Measurements from ENCODE around the gene SNX4.

SNX4 gene

DNA sequence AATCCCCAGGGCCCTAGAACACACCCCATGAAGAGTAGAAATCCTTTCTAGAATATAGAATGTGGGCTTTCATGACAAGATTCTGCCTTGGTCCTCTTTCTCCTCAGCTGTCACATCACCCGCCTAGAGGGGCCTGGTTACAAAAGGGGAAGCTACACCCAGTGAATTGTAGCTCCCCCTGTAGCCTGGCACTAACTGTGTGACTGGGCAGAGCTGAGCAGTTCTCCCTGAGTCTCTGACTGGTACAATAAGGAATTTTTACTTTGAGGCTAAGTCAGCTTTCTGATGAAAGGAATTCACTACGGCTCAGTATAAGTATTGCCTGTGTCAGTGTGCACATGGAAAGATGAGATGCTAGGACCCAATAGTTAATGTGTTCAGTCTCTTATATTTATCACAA, 116.2 kb downstream of the SNX4 start:
- no peaks in the 10 kb centered on the region for H3K9me3 ChIP-seq (ENCODE audit: control insufficient read depth, insufficient read depth, low read length)
- no peak overlapping the region for H3K9ac ChIP-seq (ENCODE audit: low read depth, low read length)
- H3K4me3 ChIP-seq (ENCODE audit: low read depth, low read length), result no peak overlapping the region
- peaks cover 6% of the 10 kb centered on the region; the same call in 1 of the 2 replicates for H3K27me3 ChIP-seq (ENCODE audit: control insufficient read depth, insufficient read depth, low read length)
- H3K4me1 ChIP-seq (ENCODE audit: control insufficient read depth, insufficient read depth, low read length), result 0 out of 2 replicates have a peak, but pooled peaks cover 4% of the 10 kb centered on the region
- H3K27ac ChIP-seq (ENCODE audit: low read depth, low read length), result no peak overlapping the region
- no peaks in the 10 kb centered on the region for H3K36me3 ChIP-seq (ENCODE audit: control insufficient read depth, insufficient read depth, low read length)

- Histone ChIP-seq H3K36me3 (ENCODE audit: control insufficient read depth, insufficient read depth, low read length) (no peaks in the 10 kb centered on the region), H3K9me3 (ENCODE audit: control insufficient read depth, insufficient read depth, low read length) (no peaks in the 10 kb centered on the region), H3K4me1 (ENCODE audit: control insufficient read depth, insufficient read depth, low read length) (0 out of 2 replicates have a peak, but pooled peaks cover 4% of the 10 kb centered on the region), H3K27me3 (ENCODE audit: control insufficient read depth, insufficient read depth, low read length) (peaks cover 15% of the 10 kb centered on the region; the same call in 1 of the 2 replicates), H3K27ac (ENCODE audit: low read depth, low read length) (no peak overlapping the region), H3K9ac (ENCODE audit: low read depth, low read length) (no peak overlapping the region), H3K4me3 (ENCODE audit: low read depth, low read length) (no peak overlapping the region)
These were observed 117.4 kb downstream of the SNX4 start for GRCh38 chr3:125402639-125403038.

GRCh38 chr3:125401402-125401801, 118.6 kb downstream of the SNX4 start:
- no peaks in the 10 kb centered on the region for H3K9me3 ChIP-seq (ENCODE audit: control insufficient read depth, insufficient read depth, low read length)
- no peak overlapping the region for H3K4me3 ChIP-seq (ENCODE audit: low read depth, low read length)
- no peak overlapping the region for H3K9ac ChIP-seq (ENCODE audit: low read depth, low read length)
- H3K27me3 ChIP-seq (ENCODE audit: control insufficient read depth, insufficient read depth, low read length), result peaks cover 18% of the 10 kb centered on the region; the same call in 1 of the 2 replicates
- no peak overlapping the region for H3K27ac ChIP-seq (ENCODE audit: low read depth, low read length)
- no peaks in the 10 kb centered on the region for H3K36me3 ChIP-seq (ENCODE audit: control insufficient read depth, insufficient read depth, low read length)
- 0 out of 2 replicates have a peak, but pooled peaks cover 4% of the 10 kb centered on the region for H3K4me1 ChIP-seq (ENCODE audit: control insufficient read depth, insufficient read depth, low read length)

DNA sequence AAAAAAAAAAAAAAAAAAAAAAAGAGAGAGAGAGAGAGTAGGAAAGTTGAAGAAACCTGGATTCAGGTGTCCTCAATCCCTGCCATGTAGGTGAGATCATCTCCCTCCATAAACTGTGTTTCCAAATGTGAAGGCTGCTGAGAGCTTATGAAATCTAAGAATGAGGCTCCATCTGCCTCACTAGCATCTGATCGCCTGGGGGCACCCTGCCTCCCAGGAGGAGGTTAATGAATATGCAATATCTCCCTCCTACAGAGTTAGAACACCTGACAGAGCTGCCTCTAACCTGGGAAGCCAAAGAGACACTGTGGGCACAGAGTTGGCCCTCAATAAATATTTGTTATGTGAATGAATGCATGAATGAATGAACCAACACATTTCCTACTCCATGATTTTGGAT, 121.0 kb downstream of the SNX4 start:
- Histone ChIP-seq H3K27me3 (ENCODE audit: control insufficient read depth, insufficient read depth, low read length) (peaks cover 18% of the 10 kb centered on the region; the same call in 1 of the 2 replicates), H3K27ac (ENCODE audit: low read depth, low read length) (no peak overlapping the region), H3K9ac (ENCODE audit: low read depth, low read length) (no peak overlapping the region), H3K4me3 (ENCODE audit: low read depth, low read length) (no peak overlapping the region), H3K36me3 (ENCODE audit: control insufficient read depth, insufficient read depth, low read length) (no peaks in the 10 kb centered on the region), H3K9me3 (ENCODE audit: control insufficient read depth, insufficient read depth, low read length) (no peaks in the 10 kb centered on the region), H3K4me1 (ENCODE audit: control insufficient read depth, insufficient read depth, low read length) (0 out of 2 replicates have a peak, but pooled peaks cover 4% of the 10 kb centered on the region)

Measured in HUES48 (cell line).